HEK293T (cell line): ENCODE results near the gene TADA3.

Experiments
- BHLHE40 ChIP-seq: fragments of 450-650 bp; IDR thresholded peaks from 2 replicates; pipeline ENCODE4 v1.6.1; 2016; ENCODE audit warnings: mild to moderate bottlenecking, moderate library complexity, borderline replicate concordance
- ELF4 ChIP-seq: fragments of 450-650 bp; IDR thresholded peaks from 2 replicates; pipeline ENCODE4 v1.6.1; 2017; ENCODE audit warnings: antibody characterized with exemption
- LEF1 ChIP-seq: fragments of 450-650 bp; IDR thresholded peaks from 2 replicates; pipeline ENCODE4 v1.6.1; 2017; ENCODE audit warnings: mild to moderate bottlenecking, borderline replicate concordance
- SUZ12 ChIP-seq: fragments of 450-650 bp; IDR thresholded peaks from 2 replicates; pipeline ENCODE4 v1.6.1; 2016; ENCODE audit warnings: mild to moderate bottlenecking

DNA sequence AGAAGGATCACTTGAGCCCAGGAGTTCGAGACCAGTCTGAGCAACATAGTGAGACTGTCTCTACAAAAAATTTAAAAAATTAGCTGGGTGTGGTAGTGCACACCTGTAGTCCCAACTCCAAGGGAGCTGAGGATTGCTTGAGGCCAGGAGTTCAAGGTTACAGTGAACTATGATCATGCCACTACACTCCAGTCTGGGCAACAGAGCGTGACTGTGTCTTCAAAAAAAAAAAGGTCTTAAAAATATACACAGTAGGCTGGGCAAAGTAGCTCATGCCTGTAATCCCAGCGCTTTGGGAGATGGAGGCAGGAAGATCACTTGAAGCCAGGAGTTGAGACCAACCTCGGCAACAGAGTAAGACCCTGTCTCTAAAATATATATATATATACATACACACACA, 11.4 kb downstream of the TADA3 start:
- TF ChIP-seq BHLHE40 (no peak), LEF1 (no peak), ELF4 (no peak), SUZ12 (no peak)
